ENCODE data around the gene ELP5.
"Not testable (repeated sequence)": the region's sequence is repeated elsewhere in the genome, so short reads cannot be mapped to it uniquely, and the experiment has no call there.

Gene ELP5

GRCh38 chr17:7237266-7237760 is 14.7 kb upstream of the ELP5 start:
- no peak for DNase-seq

- DNase-seq: peak; percentile 83
Observed at GRCh38 chr17:7237761-7238419, 14.1 kb upstream of the ELP5 start.

- DNase-seq: peak; percentile 37
Observed at GRCh38 chr17:7238420-7239090, 13.5 kb upstream of the ELP5 start.

GRCh38 chr17:7239091-7240027 is 12.7 kb upstream of the ELP5 start, which contains the start of gene PHF23:
PHF23 (minus strand) TSS chr17:7239457; CDS start chr17:7239279, 178 bp downstream.
- peak; percentile 98 for DNase-seq

- DNase-seq: no peak
Observed at GRCh38 chr17:7240375-7240774, 11.6 kb upstream of the ELP5 start.

GRCh38 chr17:7241090-7241733 is 10.8 kb upstream of the ELP5 start:
- no peak for DNase-seq

- peak; percentile 93 for DNase-seq
Observed at GRCh38 chr17:7241783-7242716, 10.0 kb upstream of the ELP5 start, which contains the start of gene GABARAP. GABARAP (minus strand) TSS chr17:7242449; CDS start chr17:7242330, 119 bp downstream.

- peak; percentile 92 for DNase-seq
Observed at GRCh38 chr17:7242717-7243452, 9.1 kb upstream of the ELP5 start.

GRCh38 chr17:7243453-7243729 is 8.6 kb upstream of the ELP5 start:
- DNase-seq: no peak

- DNase-seq: not testable (repeated sequence)
Observed at GRCh38 chr17:7243838-7244237, 8.2 kb upstream of the ELP5 start.

GRCh38 chr17:7246779-7247178 is 5.2 kb upstream of the ELP5 start:
- DNase-seq: no peak

- DNase-seq: no peak
Observed at GRCh38 chr17:7248796-7249195, 3.2 kb upstream of the ELP5 start.

- no peak for DNase-seq
Observed at GRCh38 chr17:7249214-7249613, 2.8 kb upstream of the ELP5 start.

- DNase-seq: no peak
Observed at GRCh38 chr17:7249830-7250229, 2.2 kb upstream of the ELP5 start.

GRCh38 chr17:7250695-7251627 is 1.1 kb upstream of the ELP5 start:
- DNase-seq: peak; percentile 27

- peak; percentile 96 for DNase-seq
Observed at GRCh38 chr17:7251661-7252175, 297 bp upstream of the ELP5 start, which contains the start of gene CTDNEP1. CTDNEP1 (minus strand) TSS chr17:7251734; CDS start chr17:7251296, 438 bp downstream.

- no peak for DNase-seq
Observed at GRCh38 chr17:7253082-7253481, 1.1 kb downstream of the ELP5 start.

- no peak for DNase-seq
Observed at GRCh38 chr17:7254511-7254910, 2.5 kb downstream of the ELP5 start.

GRCh38 chr17:7256766-7257456 is 4.9 kb downstream of the ELP5 start:
- no peak for DNase-seq

Data from activated naive CD4-positive, alpha-beta T cell treated with Interleukin-2 at 50 U/mL for 16 hours (primary cell).